HG03045 (cell line): ENCODE data around the gene PRKCE.

Experiments
- ATAC-seq: cut with Tn5 transposase; IDR thresholded peaks from one replicate; pipeline ENCODE4 v1.9.1; 2021; ENCODE audit warnings: mild to moderate bottlenecking, moderate library complexity; ENCODE audit not compliant: unreplicated experiment

PRKCE gene

GRCh38 chr2:46126571-46126970, 475.1 kb downstream of the PRKCE start:
- ATAC-seq, result no peak

GRCh38 chr2:46127176-46127575, 475.7 kb downstream of the PRKCE start:
- ATAC-seq, result no peak

GRCh38 chr2:46130511-46130910, 479.0 kb downstream of the PRKCE start:
- no peak for ATAC-seq

- ATAC-seq, result no peak
These were observed 481.5 kb downstream of the PRKCE start for GRCh38 chr2:46132996-46133395.

- no peak for ATAC-seq
These were observed 483.2 kb downstream of the PRKCE start for GRCh38 chr2:46134531-46135227.

- no peak for ATAC-seq
These were observed 483.9 kb downstream of the PRKCE start for GRCh38 chr2:46135228-46135855.

- ATAC-seq, result no peak
These were observed 484.5 kb downstream of the PRKCE start for GRCh38 chr2:46135958-46136357.

GRCh38 chr2:46136481-46136880, 485.0 kb downstream of the PRKCE start:
- ATAC-seq, result no peak

- no peak for ATAC-seq
These were observed 485.5 kb downstream of the PRKCE start for GRCh38 chr2:46136953-46137352.

GRCh38 chr2:46142546-46143428, 491.3 kb downstream of the PRKCE start:
- no peak for ATAC-seq

- ATAC-seq, result no peak
These were observed 492.1 kb downstream of the PRKCE start for GRCh38 chr2:46143429-46144132.

GRCh38 chr2:46144133-46144800, 492.8 kb downstream of the PRKCE start:
- ATAC-seq, result no peak

GRCh38 chr2:46145017-46145416, 493.5 kb downstream of the PRKCE start:
- no peak for ATAC-seq

- ATAC-seq, result no peak
These were observed 494.4 kb downstream of the PRKCE start for GRCh38 chr2:46145840-46146239.

- no peak for ATAC-seq
These were observed 495.5 kb downstream of the PRKCE start for GRCh38 chr2:46146866-46147502.

GRCh38 chr2:46147626-46148368, 496.3 kb downstream of the PRKCE start:
- ATAC-seq, result no peak

- no peak for ATAC-seq
These were observed 496.9 kb downstream of the PRKCE start for GRCh38 chr2:46148369-46148736.

GRCh38 chr2:46150445-46150955, 499.0 kb downstream of the PRKCE start:
- no peak for ATAC-seq

- no peak for ATAC-seq
These were observed 500.1 kb downstream of the PRKCE start for GRCh38 chr2:46151577-46151976.
